Stimulated activated CD4-positive, alpha-beta T cell treated with anti-CD3 and anti-CD28 coated beads, Interleukin-2, amount 100 ng/mL, for 48 hours (primary cell): ENCODE data around the gene OR51F2.
"Not testable (repeated sequence)": the region's sequence is repeated elsewhere in the genome, so short reads cannot be mapped to it uniquely, and the experiment has no call there.

Experiments used
- DNase-seq, 2 donors: peaks; one replicate each; pipeline ENCODE4 v3.0.0-alpha.2; 2020

The OR51F2 gene

GRCh38 chr11:4821021-4821420 lies at the start of gene OR51F2:
OR51F2 (plus strand) TSS chr11:4821321; CDS start chr11:4821422, 101 bp downstream.
- no peak for DNase-seq

GRCh38 chr11:4782454-4782853 lies 38.7 kb upstream of the OR51F2 start:
- DNase-seq = no peak

GRCh38 chr11:4797206-4797605 lies 23.9 kb upstream of the OR51F2 start:
- no peak for DNase-seq

- no peak for DNase-seq
These were observed 22.5 kb upstream of the OR51F2 start for GRCh38 chr11:4798427-4799183.

GRCh38 chr11:4801316-4801715 lies 19.8 kb upstream of the OR51F2 start:
- DNase-seq = not testable (repeated sequence)

- DNase-seq = no peak
These were observed 16.8 kb upstream of the OR51F2 start, which contains the start of gene OR52R1 for GRCh38 chr11:4804280-4804679. OR52R1 (minus strand) TSS chr11:4804380; CDS start chr11:4804380, 0 bp downstream.

GRCh38 chr11:4808476-4808875 lies 12.6 kb upstream of the OR51F2 start:
- no peak for DNase-seq

GRCh38 chr11:4809246-4809645 lies 11.9 kb upstream of the OR51F2 start:
- DNase-seq = no peak

- DNase-seq = no peak
These were observed 4.0 kb downstream of the OR51F2 start for GRCh38 chr11:4825132-4825531.

GRCh38 chr11:4826425-4826824 lies 5.3 kb downstream of the OR51F2 start:
- no peak for DNase-seq

GRCh38 chr11:4830346-4830745 lies 9.2 kb downstream of the OR51F2 start:
- DNase-seq = no peak

- DNase-seq = no peak
These were observed 9.8 kb downstream of the OR51F2 start for GRCh38 chr11:4830909-4831308.

- no peak for DNase-seq
These were observed 18.9 kb downstream of the OR51F2 start for GRCh38 chr11:4839851-4840549.

GRCh38 chr11:4848908-4849532 lies 27.9 kb downstream of the OR51F2 start, which contains the start of gene OR51S1:
OR51S1 (minus strand) TSS chr11:4849208; CDS start chr11:4849208, 0 bp downstream.
- DNase-seq = no peak

- no peak for DNase-seq
These were observed 29.9 kb downstream of the OR51F2 start for GRCh38 chr11:4851033-4851432.

GRCh38 chr11:4854286-4854685 lies 33.2 kb downstream of the OR51F2 start:
- DNase-seq = not testable (repeated sequence)

- no peak for DNase-seq
These were observed 41.5 kb downstream of the OR51F2 start for GRCh38 chr11:4862447-4863236.

- no peak for DNase-seq
These were observed 42.8 kb downstream of the OR51F2 start for GRCh38 chr11:4863876-4864275.

- no peak for DNase-seq
These were observed 44.7 kb downstream of the OR51F2 start for GRCh38 chr11:4865855-4866254.
